H1 (cell line): ENCODE measurements around the gene ATP2A3.

Experiments used
- CHD2 ChIP-seq: IDR thresholded peaks from 2 replicates; pipeline ENCODE4 v1.6.1; 2012; ENCODE audit warnings: low read length, improper control_type of control experiment
- CREB1 ChIP-seq: IDR thresholded peaks from 2 replicates; pipeline ENCODE4 v1.6.1; 2012; ENCODE audit warnings: inconsistent platforms
- CTCF ChIP-seq, 3 experiments: IDR thresholded peaks; 1 replicate in 2 of 3; 2 replicates in 1 of 3; pipeline versions ENCODE4 v1.5.1 to v1.6.1; 2011; ENCODE audit warnings: low read length in 3 of 3, mild to moderate bottlenecking in 3 of 3, inconsistent platforms in 2 of 3, low read depth in 1 of 3, moderate library complexity in 1 of 3; ENCODE audit not compliant: insufficient read depth in 1 of 3; ENCODE audit errors: control extremely low read depth in 1 of 3
- EP300 ChIP-seq, 2 experiments: IDR thresholded peaks; 1 replicate in 1 of 2; 2 replicates in 1 of 2; pipeline ENCODE4 v1.6.1; 2011 to 2012; ENCODE audit warnings: low read depth in 2 of 2, low read length in 2 of 2, mild to moderate bottlenecking in 2 of 2, borderline replicate concordance in 1 of 2, inconsistent platforms in 1 of 2, moderate library complexity in 1 of 2
- EZH2 ChIP-seq: fragments of 200-600 bp; sonication (generic); IDR thresholded peaks from 2 replicates; pipeline ENCODE4 v1.7.1; 2012; ENCODE audit warnings: low read depth, mild to moderate bottlenecking, moderate library complexity, low read length, inconsistent platforms; ENCODE audit not compliant: severe bottlenecking
- GABPA ChIP-seq: IDR thresholded peaks from 2 replicates; pipeline ENCODE4 v1.6.1; 2011; ENCODE audit warnings: mild to moderate bottlenecking, low read length, moderate library complexity, borderline replicate concordance; ENCODE audit not compliant: insufficient read depth
- JUND ChIP-seq: IDR thresholded peaks from 2 replicates; pipeline ENCODE4 v1.6.1; 2011; ENCODE audit warnings: mild to moderate bottlenecking, improper control_type of control experiment, low read length
- MAFK ChIP-seq: IDR thresholded peaks from 2 replicates; pipeline ENCODE4 v1.6.1; 2012; ENCODE audit warnings: low read depth, mild to moderate bottlenecking, improper control_type of control experiment, low read length
- MAX ChIP-seq: IDR thresholded peaks from 2 replicates; pipeline ENCODE4 v1.6.1; 2012; ENCODE audit warnings: inconsistent platforms
- POLR2AphosphoS5 ChIP-seq: IDR thresholded peaks from 2 replicates; pipeline ENCODE4 v1.6.1; 2011; ENCODE audit warnings: low read depth, low read length
- POU5F1 ChIP-seq: IDR thresholded peaks from 2 replicates; pipeline ENCODE4 v1.6.1; 2011; ENCODE audit warnings: low read depth, mild to moderate bottlenecking, low read length, moderate library complexity
- RFX5 ChIP-seq: IDR thresholded peaks from 2 replicates; pipeline ENCODE4 v1.6.1; 2011; ENCODE audit warnings: low read depth, low read length, improper control_type of control experiment, borderline replicate concordance
- SP4 ChIP-seq: IDR thresholded peaks from 2 replicates; pipeline ENCODE4 v1.6.1; 2012; ENCODE audit warnings: low read length, inconsistent platforms
- YY1 ChIP-seq: IDR thresholded peaks from 2 replicates; pipeline ENCODE4 v1.6.1; 2011; ENCODE audit warnings: low read depth, mild to moderate bottlenecking, low read length

GRCh38 chr17:4010754-4011153 is 46.5 kb upstream of the ATP2A3 start:
- TF ChIP-seq CREB1 (no peak), POLR2AphosphoS5 (no peak), YY1 (no peak), EZH2 (no peak), CTCF (IDR thresholded peaks at IDR 0.05; ENCODE audit: control extremely low read depth in 1 of 3, insufficient read depth in 1 of 3, low read depth in 1 of 3, low read length in 3 of 3) (no peak), MAFK (no peak), MAX (no peak), POU5F1 (no peak), RFX5 (no peak), GABPA (no peak), SP4 (no peak), CHD2 (no peak), JUND (no peak), EP300 (IDR thresholded peaks at IDR 0.05; ENCODE audit: borderline replicate concordance in 1 of 2, low read depth in 2 of 2, low read length in 2 of 2) (no peak)
